ENCODE data around the gene PSMG3. TPM values are rescaled to one million over a fixed set of nuclear protein-coding genes. Genes with fewer than 3 reads are reported as not detected.

The PSMG3 gene
- total RNA-seq, 1 donor = 24.6 TPM

- TF ChIP-seq CTCF (IDR thresholded peaks at IDR 0.05; ENCODE audit: insufficient read depth, low read depth, low read length) = no peak
- no peak overlapping the region for H3K4me3 ChIP-seq (ENCODE audit: low read depth, low read length)
- DNase-seq (ENCODE audit: low read depth) = no peak
Measured at GRCh38 chr7:1554333-1555045, 15.3 kb downstream of the PSMG3 start.

GRCh38 chr7:1553512-1554210 lies 16.2 kb downstream of the PSMG3 start:
- no peak for TF ChIP-seq CTCF (IDR thresholded peaks at IDR 0.05; ENCODE audit: insufficient read depth, low read depth, low read length)
- no peak overlapping the region for H3K4me3 ChIP-seq (ENCODE audit: low read depth, low read length)
- no peak for DNase-seq (ENCODE audit: low read depth)

GRCh38 chr7:1552200-1552599 lies 17.6 kb downstream of the PSMG3 start:
- no peak for TF ChIP-seq CTCF (IDR thresholded peaks at IDR 0.05; ENCODE audit: insufficient read depth, low read depth, low read length)
- no peak for DNase-seq (ENCODE audit: low read depth)
- H3K4me3 ChIP-seq (ENCODE audit: low read depth, low read length) = no peak overlapping the region

GRCh38 chr7:1550846-1551155 lies 19.0 kb downstream of the PSMG3 start:
- no peak overlapping the region for H3K4me3 ChIP-seq (ENCODE audit: low read depth, low read length)
- no peak for TF ChIP-seq CTCF (IDR thresholded peaks at IDR 0.05; ENCODE audit: insufficient read depth, low read depth, low read length)
- no peak for DNase-seq (ENCODE audit: low read depth)

- DNase-seq (ENCODE audit: low read depth) = no peak
- no peak overlapping the region for H3K4me3 ChIP-seq (ENCODE audit: low read depth, low read length)
- no peak for TF ChIP-seq CTCF (IDR thresholded peaks at IDR 0.05; ENCODE audit: insufficient read depth, low read depth, low read length)
Measured at GRCh38 chr7:1550005-1550845, 19.6 kb downstream of the PSMG3 start.

GRCh38 chr7:1549357-1550004 lies 20.4 kb downstream of the PSMG3 start:
- no peak for TF ChIP-seq CTCF (IDR thresholded peaks at IDR 0.05; ENCODE audit: insufficient read depth, low read depth, low read length)
- no peak for DNase-seq (ENCODE audit: low read depth)
- no peak overlapping the region for H3K4me3 ChIP-seq (ENCODE audit: low read depth, low read length)

Data from fibroblast of villous mesenchyme (primary cell).